VCaP (cell line): Measurements from ENCODE around the gene PPP2R2C.

Experiments
- H3K27ac ChIP-seq: fragments of 450-650 bp; 2 replicates; pipeline ENCODE4 v1.5.1; 2017
- CTCF ChIP-seq: fragments of 450-650 bp; conservative IDR thresholded peaks from 2 replicates; pipeline ENCODE4 v1.5.1; 2017; ENCODE audit warnings: mild to moderate bottlenecking, moderate library complexity

The PPP2R2C gene

GRCh38 chr4:6283282-6283681 lies 189.1 kb downstream of the PPP2R2C start:
- no peak for TF ChIP-seq CTCF
- no peak overlapping the region for H3K27ac ChIP-seq

- no peak for TF ChIP-seq CTCF
Measured at GRCh38 chr4:6282314-6282771, 190.1 kb downstream of the PPP2R2C start.

GRCh38 chr4:6281436-6282313 lies 190.7 kb downstream of the PPP2R2C start:
- TF ChIP-seq CTCF, result no peak
- H3K27ac ChIP-seq, result no peak overlapping the region

More at GRCh38 chr4:6282314-6282771, 190.1 kb downstream of the PPP2R2C start:
- H3K27ac ChIP-seq, result no peak overlapping the region

- H3K27ac ChIP-seq, result no peak overlapping the region
- no peak for TF ChIP-seq CTCF
Measured at GRCh38 chr4:6280365-6280996, 191.9 kb downstream of the PPP2R2C start.

GRCh38 chr4:6279582-6280289 lies 192.7 kb downstream of the PPP2R2C start:
- no peak for TF ChIP-seq CTCF
- H3K27ac ChIP-seq, result no peak overlapping the region

GRCh38 chr4:6278801-6279197 lies 193.6 kb downstream of the PPP2R2C start:
- no peak overlapping the region for H3K27ac ChIP-seq
- TF ChIP-seq CTCF, result no peak
